PC-3 (cell line): ENCODE results near the gene DPH6. TPM values are rescaled to one million over a fixed set of nuclear protein-coding genes. Genes with fewer than 3 reads are reported as not detected.

Experiments used
- ATAC-seq: fragments of 200-7000 bp; cut with Tn5 transposase; 2 replicates; pipeline ENCODE4 v1.9.1; 2020; ENCODE audit warnings: mild to moderate bottlenecking, moderate library complexity
- BruUV-seq: library from RNA; stranded (reverse); fragments of 400-500 nt; replicated peaks from 2 replicates; lab custom pipeline; 2021; lab: Mats Ljungman, UMichigan
- CTCF ChIA-PET: fragments of 300-600 bp; sonication (Branson Sonifier 250); formaldehyde crosslinking; loops from one replicate; lab custom pipeline; 2022; ENCODE audit warnings: antibody characterized with exemption; lab: Charles Lee
- POLR2A ChIA-PET: fragments of 300-600 bp; sonication (Branson Sonifier 250); formaldehyde crosslinking; loops from one replicate; lab custom pipeline; 2022; ENCODE audit warnings: antibody characterized with exemption; ENCODE audit not compliant: unreplicated experiment; lab: Charles Lee
- DNase-seq: peaks from one replicate; pipeline ENCODE4 v3.0.0-alpha.2; 2015
- H2AFZ ChIP-seq: fragments of 300-600 bp; sonication (generic); 2 replicates; pipeline ENCODE4 v1.6.0; 2016; ENCODE audit warnings: antibody characterized with exemption, low read length
- H3F3A ChIP-seq: fragments of 300-600 bp; sonication (generic); one replicate; pipeline ENCODE4 v1.6.0; 2017; ENCODE audit warnings: antibody characterized with exemption, low read length, control low read depth, mild to moderate bottlenecking; ENCODE audit not compliant: unreplicated experiment
- H3K27ac ChIP-seq: fragments of 300-600 bp; sonication (generic); 2 replicates; pipeline ENCODE4 v1.5.1; 2016; ENCODE audit warnings: mild to moderate bottlenecking, low read length
- H3K27me3 ChIP-seq: fragments of 300-600 bp; sonication (generic); 2 replicates; pipeline ENCODE4 v1.6.1; 2016; ENCODE audit warnings: low read length, mixed read lengths
- H3K36me3 ChIP-seq: fragments of 300-600 bp; sonication (generic); 2 replicates; pipeline ENCODE4 v1.6.1; 2016; ENCODE audit warnings: low read depth, mixed run types, low read length, mixed read lengths
- H3K4me1 ChIP-seq: fragments of 300-600 bp; sonication (generic); 2 replicates; pipeline ENCODE4 v1.5.1; 2016; ENCODE audit warnings: low read length; ENCODE audit not compliant: insufficient read depth
- H3K4me2 ChIP-seq: fragments of 300-600 bp; sonication (generic); 2 replicates; pipeline ENCODE4 v1.6.0; 2016; ENCODE audit warnings: low read length
- H3K4me3 ChIP-seq: fragments of 300-600 bp; sonication (generic); 2 replicates; pipeline ENCODE4 v1.5.1; 2016; ENCODE audit warnings: mild to moderate bottlenecking, low read length, mixed read lengths
- H3K79me2 ChIP-seq: fragments of 300-600 bp; sonication (generic); 2 replicates; pipeline ENCODE4 v1.6.1; 2017; ENCODE audit warnings: low read length, mixed read lengths
- H3K9ac ChIP-seq: fragments of 300-600 bp; sonication (generic); 2 replicates; pipeline ENCODE4 v1.6.0; 2016; ENCODE audit warnings: mild to moderate bottlenecking, low read length
- H3K9me2 ChIP-seq: fragments of 300-600 bp; sonication (generic); replicated peaks from 2 replicates; pipeline ENCODE4 v1.6.1; 2016; ENCODE audit warnings: mixed run types, low read length, mixed read lengths
- H3K9me3 ChIP-seq: fragments of 300-600 bp; sonication (generic); 2 replicates; pipeline ENCODE4 v1.6.1; 2016; ENCODE audit warnings: low read length, mixed read lengths
- H4K20me1 ChIP-seq: fragments of 300-600 bp; sonication (generic); 2 replicates; pipeline ENCODE4 v1.6.1; 2016; ENCODE audit warnings: low read length, mixed read lengths
- CTCF ChIP-seq: fragments of 300-600 bp; sonication (generic); conservative IDR thresholded peaks from 2 replicates; pipeline ENCODE4 v1.5.1; 2017; ENCODE audit warnings: antibody characterized with exemption, low read depth, mild to moderate bottlenecking, low read length
- EZH2 ChIP-seq: fragments of 300-600 bp; sonication (generic); IDR thresholded peaks from one replicate; pipeline ENCODE4 v1.6.1; 2017; ENCODE audit warnings: antibody characterized with exemption, mild to moderate bottlenecking, low read length; ENCODE audit not compliant: unreplicated experiment
- EZH2phosphoT487 ChIP-seq: fragments of 300-600 bp; sonication (generic); IDR thresholded peaks from 2 replicates; pipeline ENCODE4 v1.6.1; 2018; ENCODE audit warnings: mild to moderate bottlenecking, antibody characterized with exemption, low read length, borderline replicate concordance
- intact Hi-C: fragments of 100-400 bp; cut with micrococcal nuclease; formaldehyde crosslinking; loops from 2 replicates; pipeline ENCODE4 v1.9.0; 2023
- total RNA-seq: library from RNA; depleted of rRNA; stranded (reverse); fragments of >200 nt; gene quantifications from 2 replicates; pipeline ENCODE4 v1.2.3, GENCODE V29; 2014

The DPH6 gene
- total RNA-seq, 1 experiment from 2014 or later = 6.9 TPM

- ChIA-PET CTCF (no interaction called here), POLR2A (no interaction called here)
- no peak overlapping the region for H2AFZ ChIP-seq
- TF ChIP-seq CTCF (no peak), EZH2 (no peak), EZH2phosphoT487 (no peak)
- DNase-seq (no peak), ATAC-seq (no peak)
- H3K9me2 ChIP-seq = no peaks in the 10 kb centered on the region
- intact Hi-C loops = no loop called here
- no peak overlapping the region for H3K4me3 ChIP-seq
- H3F3A ChIP-seq = no peaks in the 10 kb centered on the region
- no TSS peak for BruUV-seq
- H3K9me3 ChIP-seq = no peaks in the 10 kb centered on the region
- H3K27me3 ChIP-seq = no peaks in the 10 kb centered on the region
- no peak overlapping the region for H3K4me2 ChIP-seq
- no peaks in the 10 kb centered on the region for H3K4me1 ChIP-seq
- no peaks in the 10 kb centered on the region for H3K79me2 ChIP-seq
- H3K27ac ChIP-seq = no peak overlapping the region
- H3K9ac ChIP-seq = no peak overlapping the region
- no peaks in the 10 kb centered on the region for H3K36me3 ChIP-seq
- no peaks in the 10 kb centered on the region for H4K20me1 ChIP-seq
Observed at GRCh38 chr15:35376707-35377106, 169.3 kb downstream of the DPH6 start.

- no peak overlapping the region for H2AFZ ChIP-seq
- CTCF ChIA-PET = no interaction called here
Observed at GRCh38 chr15:35374661-35375060, 171.3 kb downstream of the DPH6 start.

More at GRCh38 chr15:35374661-35375060, 171.3 kb downstream of the DPH6 start:
- no peak overlapping the region for H3K4me3 ChIP-seq
- no peak overlapping the region for H3K9ac ChIP-seq
- H3K4me2 ChIP-seq = no peak overlapping the region
- no peak for TF ChIP-seq EZH2
- TF ChIP-seq CTCF = no peak
- TF ChIP-seq EZH2phosphoT487 = no peak
- no peaks in the 10 kb centered on the region for H4K20me1 ChIP-seq
- BruUV-seq = no TSS peak
- no peak overlapping the region for H3K27ac ChIP-seq
- intact Hi-C loops = no loop called here
- H3K27me3 ChIP-seq = no peaks in the 10 kb centered on the region
- H3K79me2 ChIP-seq = no peaks in the 10 kb centered on the region
- DNase-seq (no peak), ATAC-seq (no peak)
- no peaks in the 10 kb centered on the region for H3K9me2 ChIP-seq
- POLR2A ChIA-PET = no interaction called here
- H3F3A ChIP-seq = no peaks in the 10 kb centered on the region
- no peaks in the 10 kb centered on the region for H3K36me3 ChIP-seq
- H3K4me1 ChIP-seq = no peaks in the 10 kb centered on the region
- H3K9me3 ChIP-seq = no peaks in the 10 kb centered on the region
